K562 (cell line): ENCODE data around the gene GLI1.

ENCODE experiments used
- CTCF ChIP-seq, 3 experiments: IDR thresholded peaks in 2 of 3; conservative IDR thresholded peaks in 1 of 3; 2 replicates each; pipeline ENCODE4 v1.5.1; 2011 to 2012; ENCODE audit warnings: low read length in 3 of 3, mild to moderate bottlenecking in 3 of 3, control low read depth in 2 of 3, improper control_type of control experiment in 1 of 3, inconsistent platforms in 1 of 3, low read depth in 1 of 3, mixed read lengths in 1 of 3, moderate library complexity in 1 of 3; ENCODE audit not compliant: insufficient read depth in 2 of 3
- ESRRA ChIP-seq: fragments of 450-650 bp; IDR thresholded peaks from 2 replicates; pipeline ENCODE4 v1.6.1; 2014; ENCODE audit warnings: low read depth, mild to moderate bottlenecking, moderate library complexity, borderline replicate concordance
- RFX7 ChIP-seq: fragments of 250-450 bp; sonication (Bioruptor Pico); IDR thresholded peaks from 2 replicates; pipeline ENCODE4 v1.5.1; 2021; ENCODE audit warnings: mild to moderate bottlenecking
- ZNF253 ChIP-seq: fragments of 250-450 bp; sonication (Bioruptor Pico); conservative IDR thresholded peaks from 2 replicates; pipeline ENCODE4 v1.6.1; 2021; ENCODE audit warnings: mild to moderate bottlenecking
- ZNF3 ChIP-seq: fragments of 250-450 bp; sonication (Bioruptor Pico); IDR thresholded peaks from 2 replicates; pipeline ENCODE4 v1.5.0; 2021; ENCODE audit warnings: mild to moderate bottlenecking, moderate library complexity

GRCh38 chr12:57464569-57464968 is 5.0 kb downstream of the GLI1 start:
- TF ChIP-seq CTCF (IDR thresholded peaks at IDR 0.05 in 2 of 3, conservative IDR thresholded peaks at IDR 0.05 in 1 of 3; ENCODE audit: insufficient read depth in 2 of 3, low read depth in 1 of 3, low read length in 3 of 3) (no peak), ESRRA (no peak), ZNF3 (CRISPR knock-in tag) (no peak), RFX7 (no peak), ZNF253 (CRISPR knock-in tag) (no peak)
